ENCODE results near the gene PRKAG2. TPM values are rescaled to one million over a fixed set of nuclear protein-coding genes. Genes with fewer than 3 reads are reported as not detected.
"Not testable (repeated sequence)": the region's sequence is repeated elsewhere in the genome, so short reads cannot be mapped to it uniquely, and the experiment has no call there.

Gene PRKAG2
- total RNA-seq, 3 donors from 2014 or later, result 32.3 to 56.6 (median 34.4) TPM

- peak in 1 of 2 donors; percentile 58 for DNase-seq (ENCODE audit: low spot score in 2 of 2)
- Histone ChIP-seq H3K4me1 (no peaks in the 10 kb centered on the region), H3K27ac (peak overlapping the region in 1 of 2 donors; percentile 25), H3K9me3 (no peaks in the 10 kb centered on the region), H3K27me3 (no peaks in the 10 kb centered on the region), H3K4me3 (no peak overlapping the region), H3K36me3 (no peaks in the 10 kb centered on the region)
- intact Hi-C loops (cut with DNase I; ENCODE audit: low total_unique reads), result no loop called here
- TF ChIP-seq CTCF (IDR thresholded peaks at IDR 0.05) (peak in 1 of 3 donors; percentile 20), POLR2A (IDR thresholded peaks at IDR 0.05) (no peak), POLR2AphosphoS5 (IDR thresholded peaks at IDR 0.05) (no peak)
Measured at GRCh38 chr7:151585744-151586393, 291.0 kb downstream of the PRKAG2 start.

- no peaks in the 10 kb centered on the region for H3K36me3 ChIP-seq
- no peak for DNase-seq (ENCODE audit: low spot score in 2 of 2)
- no peaks in the 10 kb centered on the region for H3K27me3 ChIP-seq
- H3K4me1 ChIP-seq, result no peaks in the 10 kb centered on the region
- intact Hi-C loops (cut with DNase I; ENCODE audit: low total_unique reads), result no loop called here
- no peak overlapping the region for H3K27ac ChIP-seq
- H3K9me3 ChIP-seq, result peaks cover 7 to 13% of the 10 kb centered on the region in 2 donors
- no peak overlapping the region for H3K4me3 ChIP-seq
- TF ChIP-seq POLR2A (IDR thresholded peaks at IDR 0.05), result no peak
- no peak for TF ChIP-seq CTCF (IDR thresholded peaks at IDR 0.05)
- no peak for TF ChIP-seq POLR2AphosphoS5 (IDR thresholded peaks at IDR 0.05)
Measured at GRCh38 chr7:151581741-151582140, 295.2 kb downstream of the PRKAG2 start.

DNA sequence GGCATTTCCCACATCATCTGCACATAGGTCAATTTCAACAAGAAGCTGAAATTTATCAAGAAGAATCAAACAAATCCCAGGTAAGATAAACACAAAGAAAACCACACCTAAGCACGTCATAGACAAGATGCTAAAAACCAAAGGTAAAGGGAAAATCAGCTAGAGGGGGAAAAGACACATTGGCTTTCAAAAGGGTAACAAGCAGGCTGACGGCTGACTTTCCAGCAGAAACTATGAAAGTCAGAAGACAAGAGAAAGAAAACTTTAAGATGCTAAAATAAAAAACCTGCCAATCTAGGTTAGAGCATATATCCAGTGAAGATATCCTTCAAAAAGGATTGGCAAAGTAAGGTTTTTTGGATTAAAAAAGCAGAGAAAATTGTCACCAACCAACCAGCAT, 297.3 kb downstream of the PRKAG2 start:
- Histone ChIP-seq H3K4me3 (no peak overlapping the region), H3K27ac (no peak overlapping the region), H3K27me3 (no peaks in the 10 kb centered on the region), H3K36me3 (no peaks in the 10 kb centered on the region), H3K9me3 (peaks cover 7 to 13% of the 10 kb centered on the region in 2 donors), H3K4me1 (no peaks in the 10 kb centered on the region)
- DNase-seq (ENCODE audit: low spot score in 2 of 2), result no peak
- intact Hi-C loops (cut with DNase I; ENCODE audit: low total_unique reads), result loop anchor here (10.0 kb wide), 1 partner anchor 145 kb away; no protein-coding TSS in a partner anchor
- no peak for TF ChIP-seq CTCF (IDR thresholded peaks at IDR 0.05)
- TF ChIP-seq POLR2AphosphoS5 (IDR thresholded peaks at IDR 0.05), result no peak

DNA sequence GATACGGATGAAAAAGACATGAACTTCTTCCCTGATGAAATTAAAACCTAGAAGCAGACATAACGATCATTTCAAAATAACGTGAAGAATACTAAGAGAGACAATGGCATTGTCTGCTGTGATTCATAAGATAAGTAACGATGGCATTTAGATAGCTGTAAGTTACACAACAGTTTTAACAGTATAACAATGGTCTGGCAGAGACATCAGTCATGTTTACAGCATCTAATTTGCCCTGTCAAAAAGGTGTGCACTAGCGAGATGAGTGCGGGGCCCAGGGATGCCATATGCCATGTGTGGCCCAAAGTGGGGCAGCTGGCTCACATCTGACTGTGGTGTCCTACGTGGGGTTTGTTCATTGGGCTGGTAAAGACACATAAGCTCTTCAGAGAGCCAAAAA, 301.5 kb downstream of the PRKAG2 start:
- no peak overlapping the region for H3K4me3 ChIP-seq
- H3K27me3 ChIP-seq, result no peaks in the 10 kb centered on the region
- H3K4me1 ChIP-seq, result no peaks in the 10 kb centered on the region
- no peak overlapping the region for H3K27ac ChIP-seq
- H3K36me3 ChIP-seq, result no peaks in the 10 kb centered on the region
- peaks cover 7 to 13% of the 10 kb centered on the region in 2 donors for H3K9me3 ChIP-seq
- intact Hi-C loops (cut with DNase I; ENCODE audit: low total_unique reads), result loop anchor here (10.0 kb wide), 1 partner anchor 149 kb away; no protein-coding TSS in a partner anchor
- TF ChIP-seq POLR2AphosphoS5 (IDR thresholded peaks at IDR 0.05), result no peak
- no peak for TF ChIP-seq POLR2A (IDR thresholded peaks at IDR 0.05)
- TF ChIP-seq CTCF (IDR thresholded peaks at IDR 0.05), result no peak
- no peak for DNase-seq (ENCODE audit: low spot score in 2 of 2)

DNA sequence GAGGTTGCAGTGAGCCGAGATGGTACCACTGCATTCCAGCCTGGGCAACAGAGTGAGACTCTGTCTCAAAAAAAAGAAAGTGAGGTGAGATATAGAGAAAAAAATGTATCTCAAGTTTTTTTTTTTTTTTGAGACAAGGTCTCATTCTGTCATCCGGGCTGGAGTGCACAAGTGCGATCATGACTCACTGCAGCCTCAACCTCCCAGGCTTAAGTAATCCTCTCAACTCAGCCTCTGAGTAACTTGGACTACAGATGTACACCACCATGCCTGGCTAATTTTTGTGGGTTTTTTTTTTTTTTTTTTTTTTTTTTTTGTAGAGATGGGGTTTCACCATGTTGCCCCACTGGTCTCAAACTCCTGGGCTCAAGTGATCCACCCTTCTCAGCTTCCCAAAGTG, 303.9 kb downstream of the PRKAG2 start:
- not testable (repeated sequence) for H3K27me3 ChIP-seq; H3K27ac ChIP-seq; H3K4me1 ChIP-seq; DNase-seq (ENCODE audit: low spot score in 2 of 2); H3K9me3 ChIP-seq; H3K4me3 ChIP-seq; H3K36me3 ChIP-seq
- intact Hi-C loops (cut with DNase I; ENCODE audit: low total_unique reads), result loop anchor here (10.0 kb wide), 1 partner anchor 152 kb away; no protein-coding TSS in a partner anchor

Measured in breast epithelium (tissue), 4 donors.